Right lung (tissue), 5 donors: ENCODE results near the gene MAP6. TPM values are rescaled to one million over a fixed set of nuclear protein-coding genes. Genes with fewer than 3 reads are reported as not detected.

ENCODE experiments used
- DNase-seq, 2 donors: peaks; one replicate each; pipeline ENCODE4 v3.0.0-alpha.2; 2013
- polyA plus RNA-seq, 5 donors: library from polyadenylated mRNA; unstranded; fragments of 120-200 nt; gene quantifications; one replicate each; pipeline versions ENCODE4 v1.2.1 to v1.2.3, GENCODE V29; 2013; ENCODE audit warnings: inconsistent platforms in 1 of 5, low replicate concordance in 1 of 5; ENCODE audit not compliant: insufficient read length in 5 of 5, insufficient read depth in 1 of 5

The MAP6 gene
- polyA plus RNA-seq, 5 donors: 7.5 to 9.7 (median 8.3) TPM

DNA sequence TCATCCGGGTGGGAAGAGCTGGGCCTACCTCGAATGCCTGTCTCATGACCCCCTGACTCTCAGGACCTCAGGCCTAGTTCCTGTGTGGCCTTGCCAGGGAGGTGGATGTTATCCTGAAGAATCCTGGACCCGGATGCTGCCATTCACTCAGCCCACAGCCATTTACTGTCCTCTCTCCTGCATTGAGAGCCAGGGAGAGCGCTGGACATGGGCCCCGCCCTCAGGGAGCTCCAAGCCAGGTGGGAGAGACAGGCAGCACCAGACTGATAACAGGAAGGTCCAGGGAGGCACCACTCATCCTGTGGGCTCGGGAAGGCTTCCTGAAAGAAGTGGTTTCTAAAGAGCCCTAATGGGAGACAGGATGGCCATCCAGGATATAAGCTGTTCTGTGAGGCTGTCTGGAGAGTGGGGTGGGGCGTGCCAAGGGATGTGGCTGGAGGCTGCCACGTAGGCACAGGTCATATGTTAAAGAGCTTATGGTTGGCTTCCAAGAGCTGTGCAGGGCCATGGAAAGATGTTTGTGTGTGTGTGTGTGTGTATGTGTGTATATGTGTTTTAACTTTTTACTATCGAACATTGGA is 98.2 kb downstream of the MAP6 start:
- DNase-seq: no peak

GRCh38 chr11:75568616-75569219 is 100.1 kb downstream of the MAP6 start:
- DNase-seq: no peak

- DNase-seq: no peak
Observed at GRCh38 chr11:75567971-75568370, 100.9 kb downstream of the MAP6 start.

DNA sequence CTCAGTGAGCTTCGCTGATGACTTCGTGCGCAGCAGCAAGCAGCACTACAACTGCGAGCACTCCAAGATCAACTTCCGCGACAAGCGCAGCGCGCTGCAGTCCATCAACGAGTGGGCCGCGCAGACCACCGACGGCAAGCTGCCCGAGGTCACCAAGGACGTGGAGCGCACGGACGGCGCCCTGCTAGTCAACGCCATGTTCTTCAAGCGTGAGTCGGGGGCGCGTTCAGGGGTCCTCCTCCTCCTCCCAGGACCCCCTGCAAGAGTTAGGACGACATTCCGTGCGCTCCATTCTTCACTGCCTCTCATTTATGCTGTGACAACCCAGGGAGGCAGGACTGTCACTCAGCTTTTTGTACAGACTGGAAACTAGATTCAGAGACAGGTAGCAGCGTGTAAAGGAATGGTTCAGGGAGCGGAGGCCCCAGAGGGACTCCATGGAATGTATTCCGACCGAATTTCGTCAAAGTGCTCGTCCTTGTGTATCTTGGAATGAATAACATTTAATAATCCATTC is 102.0 kb downstream of the MAP6 start:
- DNase-seq: no peak

- DNase-seq: no peak
Observed at GRCh38 chr11:75565916-75566762, 102.7 kb downstream of the MAP6 start.

DNA sequence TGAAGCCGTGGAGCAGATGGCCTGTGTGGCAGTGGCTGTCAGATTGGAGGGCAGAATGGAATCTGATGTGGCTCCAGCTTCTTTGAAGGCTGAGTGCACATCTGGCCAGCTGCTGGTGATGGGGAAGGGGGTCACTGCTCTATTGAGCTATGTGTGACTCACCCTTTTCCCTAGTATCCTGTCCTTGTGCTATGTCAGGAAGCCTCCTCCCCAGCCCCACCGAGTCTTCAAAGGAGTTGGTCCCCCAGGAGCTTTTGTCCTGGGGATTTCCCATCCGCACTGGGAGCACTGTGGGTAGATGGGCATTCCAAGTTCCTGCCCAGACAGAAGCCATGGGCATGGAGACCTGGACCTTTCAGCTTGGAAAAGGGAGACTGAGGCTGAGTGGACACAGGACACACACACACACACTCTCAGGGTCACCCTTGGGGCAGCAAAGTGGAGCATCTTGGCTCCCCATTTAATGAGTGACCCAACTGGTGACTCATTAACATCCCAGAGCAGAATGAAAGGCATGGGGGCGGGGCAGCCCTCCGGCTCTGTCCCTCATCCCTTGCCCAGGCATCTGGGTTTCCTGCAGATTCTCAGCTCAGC is 103.5 kb downstream of the MAP6 start:
- DNase-seq: no peak

DNA sequence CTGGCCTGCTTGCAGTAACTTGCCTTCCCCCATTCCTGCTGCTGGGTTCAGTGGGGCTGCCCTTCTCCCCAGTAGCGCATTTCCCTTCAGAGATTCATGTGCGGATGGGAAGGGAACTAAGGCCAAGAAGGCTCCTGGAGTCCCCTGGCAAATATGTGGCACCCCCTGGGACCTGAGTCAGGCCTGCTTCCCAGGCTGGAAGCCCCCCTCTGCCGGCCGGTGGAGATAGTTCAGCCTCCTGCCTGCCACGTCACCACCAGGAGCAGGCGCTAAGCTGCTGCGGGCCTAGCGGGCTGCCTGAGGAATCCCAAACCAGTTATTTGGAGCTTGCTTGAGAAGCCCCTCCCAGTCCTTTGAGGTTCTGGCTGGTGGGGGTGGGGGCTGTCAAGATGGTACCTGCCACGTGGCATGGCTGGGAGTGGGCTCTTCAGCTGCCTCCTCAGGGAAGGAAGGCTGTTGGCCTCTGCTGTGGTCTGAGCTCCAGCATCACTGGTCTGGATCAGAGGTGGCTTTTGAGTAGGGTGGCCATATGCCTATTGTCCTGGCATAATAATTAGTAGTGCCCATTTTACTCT is 104.8 kb downstream of the MAP6 start:
- peak; percentile 49 to 64 for DNase-seq

- no peak for DNase-seq
Observed at GRCh38 chr11:75563501-75563977, 105.3 kb downstream of the MAP6 start.

- peak in 1 of 2 donors; percentile 43 for DNase-seq
Observed at GRCh38 chr11:75562836-75563484, 105.9 kb downstream of the MAP6 start.

DNA sequence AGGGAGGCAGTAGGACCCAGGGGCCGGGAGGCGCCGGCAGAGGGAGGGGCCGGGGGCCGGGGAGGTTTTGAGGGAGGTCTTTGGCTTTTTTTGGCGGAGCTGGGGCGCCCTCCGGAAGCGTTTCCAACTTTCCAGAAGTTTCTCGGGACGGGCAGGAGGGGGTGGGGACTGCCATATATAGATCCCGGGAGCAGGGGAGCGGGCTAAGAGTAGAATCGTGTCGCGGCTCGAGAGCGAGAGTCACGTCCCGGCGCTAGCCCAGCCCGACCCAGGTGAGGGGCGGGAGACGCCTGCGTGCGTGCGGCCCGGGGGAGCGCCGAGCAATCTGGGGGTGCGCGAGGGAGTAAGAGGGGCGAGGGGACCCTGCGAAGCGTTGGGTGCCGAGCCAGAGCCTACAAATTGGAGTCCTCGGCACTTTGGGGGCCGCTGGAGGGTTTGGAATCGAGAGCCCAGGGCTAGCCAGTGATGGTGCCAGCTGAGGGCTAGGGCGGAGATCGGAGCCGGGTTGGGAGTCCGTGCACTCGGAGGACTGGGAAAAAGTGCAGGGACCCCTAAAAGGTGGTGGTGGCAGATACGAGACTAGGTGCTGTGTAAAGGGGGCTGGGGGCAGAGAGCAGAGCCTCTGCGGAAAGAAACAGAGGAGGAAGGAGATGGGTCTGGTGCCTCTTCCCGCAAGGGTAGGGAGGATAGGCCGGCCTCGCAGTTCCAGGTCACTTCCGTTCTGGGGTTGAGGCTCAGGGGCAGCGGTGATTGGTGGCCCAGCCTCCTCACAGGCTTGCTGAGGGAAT is 106.6 kb downstream of the MAP6 start, which contains the start of gene SERPINH1:
Gene SERPINH1, plus strand, starts transcription at position 206 of the 788 bp plus-strand sequence. CDS start 4,097 bp downstream, outside the sequence.
- peak; percentile 91 for DNase-seq

GRCh38 chr11:75561426-75562047 is 107.3 kb downstream of the MAP6 start:
- no peak for DNase-seq

DNA sequence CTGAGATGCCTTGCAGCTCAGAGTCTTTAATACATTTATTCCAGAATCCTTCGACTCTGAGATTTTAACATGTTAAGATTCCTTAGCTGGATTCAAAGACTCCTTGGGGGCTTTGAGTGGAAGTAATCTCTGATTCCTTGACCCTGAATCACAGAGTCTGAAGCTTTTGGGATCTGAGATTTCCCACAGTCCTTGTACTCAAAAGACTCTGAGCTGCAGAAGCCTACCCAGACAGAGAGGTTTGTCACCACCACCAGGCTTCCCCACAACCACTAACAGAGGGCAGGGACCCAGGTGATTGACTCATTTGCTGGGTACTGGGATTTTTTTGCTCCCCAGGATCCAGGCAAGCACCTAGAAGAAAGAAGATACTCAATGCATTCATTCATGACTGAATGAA is 108.2 kb downstream of the MAP6 start:
- DNase-seq: no peak

GRCh38 chr11:75558939-75559843 is 109.6 kb downstream of the MAP6 start:
- peak; percentile 84 to 89 for DNase-seq

DNA sequence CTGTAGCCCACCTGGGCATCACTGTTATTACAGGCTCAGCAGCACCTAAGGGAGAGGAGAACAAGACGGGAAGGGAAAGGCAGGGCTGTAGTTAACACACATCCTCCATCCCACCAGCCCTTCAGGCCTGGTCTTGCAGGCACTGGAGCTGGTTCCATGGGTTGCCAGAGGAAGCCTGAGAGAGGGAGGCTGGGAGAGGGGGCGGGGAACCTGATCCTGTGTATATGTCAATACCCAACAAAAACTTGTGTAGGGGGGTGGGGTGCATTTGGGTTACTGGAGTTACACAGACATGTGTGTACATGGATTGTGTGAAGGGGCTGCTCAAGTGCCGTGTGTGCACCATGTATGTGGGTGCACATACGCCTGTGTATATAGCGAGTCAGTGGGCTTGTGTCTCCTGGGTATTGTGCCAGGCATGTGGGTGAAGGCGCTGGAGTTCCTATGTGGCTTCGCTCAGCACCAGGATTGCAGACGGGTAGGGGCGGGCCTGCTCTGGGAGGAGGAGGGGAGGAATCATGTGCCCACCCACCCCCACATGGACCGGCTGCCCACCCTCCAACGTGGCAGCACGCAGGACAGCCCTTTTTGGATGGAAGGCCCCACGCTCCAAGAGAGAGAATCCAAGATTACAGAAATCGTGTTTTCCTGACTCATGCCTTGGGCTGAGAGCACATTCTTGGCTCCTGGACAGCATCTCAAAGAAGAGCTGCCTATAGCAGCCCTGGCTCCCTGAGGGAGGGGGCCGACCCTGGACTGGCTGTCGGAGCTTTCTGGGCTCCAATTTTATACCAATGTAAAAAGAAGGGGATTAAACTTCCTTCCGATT is 111.0 kb downstream of the MAP6 start:
- DNase-seq: peak; percentile 86 to 91

GRCh38 chr11:75556275-75556674 is 112.6 kb downstream of the MAP6 start:
- DNase-seq: no peak

- DNase-seq: no peak
Observed at GRCh38 chr11:75555079-75555811, 113.6 kb downstream of the MAP6 start.
